SIG-M5 treated with dmso at 0.1 percent for 504 hours (cell line): ENCODE results near the gene HSFX4.
"Not testable (repeated sequence)": the region's sequence is repeated elsewhere in the genome, so short reads cannot be mapped to it uniquely, and the experiment has no call there.

Experiments
- DNase-seq: peaks from one replicate; lab custom pipeline; 2025; ENCODE audit not compliant: unreplicated experiment; lab: John Stamatoyannopoulos, UW

Gene HSFX4

DNA sequence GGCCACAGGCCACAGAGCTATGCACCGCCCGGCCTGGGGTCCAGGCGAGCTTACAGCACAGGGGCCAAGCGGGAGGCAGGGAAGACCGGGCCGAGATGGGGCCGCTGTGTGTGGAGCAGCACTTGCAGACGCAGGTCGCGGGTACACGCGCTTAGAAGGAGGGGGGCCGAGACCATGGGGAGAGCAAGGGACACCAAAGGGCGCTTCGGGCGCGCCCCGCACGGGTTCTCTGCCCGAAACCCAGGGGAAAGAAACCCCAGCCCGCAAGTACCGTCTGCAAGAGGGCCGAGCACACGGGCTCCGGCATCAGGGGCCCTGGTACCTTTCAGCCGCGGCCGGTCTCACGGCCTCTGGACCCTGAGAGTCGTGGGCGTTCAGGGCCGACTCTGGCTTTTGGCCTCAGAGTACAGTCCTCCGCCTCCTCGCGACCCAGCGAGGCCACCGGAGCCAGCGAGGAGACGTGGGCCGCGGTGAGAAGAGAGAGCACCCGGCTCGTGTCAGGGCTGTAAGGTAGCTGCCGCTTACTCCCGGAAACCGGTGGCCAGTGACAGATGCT lies 8.6 kb downstream of the HSFX4 start:
- no peak for DNase-seq

DNA sequence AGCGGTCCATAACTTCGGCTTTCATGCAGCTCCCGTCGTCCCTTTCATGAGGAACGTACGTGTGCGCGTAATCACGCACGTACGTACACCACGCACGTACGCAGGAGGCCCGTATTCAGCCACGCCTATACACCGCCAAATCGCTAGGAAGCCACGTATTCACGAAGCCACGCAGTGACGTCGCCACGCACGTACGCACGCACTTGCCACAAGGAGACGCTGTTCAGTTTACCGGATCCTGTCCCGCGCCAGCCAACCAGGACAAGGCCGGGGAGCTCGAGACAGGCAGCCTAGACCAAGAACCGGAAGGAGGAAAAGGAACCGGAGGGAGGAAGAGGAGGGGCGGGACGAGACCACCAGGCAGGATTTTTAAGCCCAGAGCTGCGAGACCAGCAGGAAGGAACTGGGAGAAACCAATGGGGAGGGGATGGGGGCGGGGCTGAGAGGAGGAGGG lies 9.1 kb downstream of the HSFX4 start, which contains the start of gene EOLA2:
Gene EOLA2 (minus strand): TSS at position 65 of the 454 bp plus-strand sequence. CDS start 4,617 bp downstream, outside the sequence.
- peak; percentile 94 for DNase-seq

DNA sequence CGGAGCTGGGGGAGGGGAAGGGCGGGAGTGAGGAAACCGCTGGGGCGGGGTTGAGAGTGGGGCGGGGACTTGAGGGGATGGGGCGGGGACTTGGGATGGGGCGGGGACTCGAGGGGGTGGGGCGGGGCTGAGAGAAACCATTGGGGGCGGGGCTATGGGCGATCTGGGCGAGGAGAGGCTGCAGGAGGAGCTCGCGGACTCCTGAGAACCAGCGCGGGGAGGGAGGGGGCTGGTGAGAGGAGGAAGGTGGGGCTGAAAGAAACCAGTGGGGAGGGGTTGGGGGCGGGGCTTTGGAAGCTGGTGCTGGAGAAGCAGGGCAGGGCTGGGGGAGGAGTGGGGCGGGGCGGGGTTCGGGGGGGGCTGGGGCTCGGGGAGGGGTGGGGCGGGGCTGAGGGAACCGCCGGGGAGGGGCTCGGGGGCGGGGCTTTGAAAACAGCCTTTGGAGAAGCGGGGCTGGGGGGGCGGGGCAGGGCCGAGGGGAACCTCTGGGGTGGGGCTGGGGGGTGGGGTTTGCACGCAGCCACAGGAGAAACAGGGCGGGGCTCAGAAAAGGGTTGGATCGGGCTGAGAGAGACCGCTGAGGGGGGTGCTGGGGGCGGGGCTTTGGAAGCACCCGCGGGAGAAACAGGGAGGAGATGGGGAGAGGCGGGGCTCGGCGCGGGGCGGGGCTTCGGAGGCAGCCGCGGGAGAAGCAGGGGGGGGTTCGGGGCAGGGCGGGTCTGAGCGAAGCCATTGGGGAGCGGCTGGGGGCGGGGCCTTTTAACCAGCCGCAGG lies 9.7 kb downstream of the HSFX4 start:
- DNase-seq: peak; percentile 88

DNA sequence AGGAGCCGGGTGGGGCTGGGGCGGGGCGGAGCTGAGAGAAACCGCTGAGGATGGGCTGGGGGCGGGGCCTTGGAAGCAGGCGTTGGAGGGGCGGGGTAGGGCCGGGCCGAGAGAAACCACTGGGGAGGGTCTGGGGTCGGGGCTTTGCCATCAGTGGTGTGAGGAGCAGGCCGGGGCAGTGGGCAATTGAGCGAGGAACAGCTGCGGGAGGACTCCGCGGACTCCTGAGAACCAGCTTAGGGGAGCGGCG lies 10.2 kb downstream of the HSFX4 start:
- no peak for DNase-seq

DNA sequence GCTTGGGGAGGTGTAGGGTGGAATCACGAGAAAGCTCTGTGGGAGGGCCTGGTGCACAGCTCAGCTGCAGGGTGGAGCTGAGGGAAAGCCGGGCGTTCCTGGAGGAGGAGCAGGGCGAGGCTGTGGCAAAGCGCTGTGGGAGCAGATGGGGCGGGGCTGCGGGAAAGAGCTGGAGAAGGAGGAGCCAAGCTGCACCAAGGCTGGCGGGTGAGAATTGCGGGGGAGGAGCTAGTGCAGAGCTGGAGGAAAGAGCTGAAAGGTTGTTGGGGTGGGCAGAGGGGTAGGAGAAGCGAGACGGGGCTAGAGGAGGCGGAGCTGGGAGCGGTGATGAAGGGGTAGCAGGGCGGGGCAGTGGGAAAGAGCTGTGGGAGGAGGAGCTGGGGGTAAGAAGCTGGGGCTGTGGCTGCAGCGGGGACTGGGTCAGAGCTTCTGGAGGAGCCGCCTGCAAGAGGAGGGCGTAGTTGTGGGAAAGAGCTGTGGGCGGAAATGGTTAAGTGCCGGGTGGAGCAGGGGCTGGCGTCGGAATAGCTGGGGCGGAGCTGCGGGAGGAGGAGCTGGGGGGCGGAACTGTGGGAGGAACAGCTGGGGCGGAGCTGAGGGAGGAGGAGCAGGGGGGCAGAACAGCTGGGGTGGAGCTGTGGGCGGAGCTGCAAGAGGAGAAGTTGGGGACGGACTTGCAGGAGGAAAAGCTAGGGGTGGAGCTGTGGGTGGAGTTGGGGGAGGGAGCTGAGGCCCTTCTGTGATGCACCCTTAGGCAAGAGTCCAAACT lies 10.7 kb downstream of the HSFX4 start:
- peak; percentile 96 for DNase-seq

DNA sequence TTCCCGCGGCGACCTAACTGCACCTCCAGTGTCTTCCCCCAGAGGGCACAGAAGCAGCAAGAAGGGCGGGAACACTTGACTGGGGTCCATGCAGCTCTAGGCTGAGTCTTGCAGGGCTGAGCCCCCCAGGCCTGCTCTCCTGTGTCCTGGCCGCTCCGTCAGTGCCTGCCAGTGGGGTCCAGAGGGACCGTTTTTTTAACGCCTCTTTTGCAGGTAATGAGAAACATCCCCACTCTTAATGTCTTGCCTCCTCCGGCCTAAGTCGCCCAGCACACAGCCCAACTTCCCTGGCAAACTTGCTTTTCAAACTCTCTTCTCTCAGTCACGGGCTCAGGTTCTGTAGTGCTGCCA lies 11.3 kb downstream of the HSFX4 start:
- not testable (repeated sequence) for DNase-seq

DNA sequence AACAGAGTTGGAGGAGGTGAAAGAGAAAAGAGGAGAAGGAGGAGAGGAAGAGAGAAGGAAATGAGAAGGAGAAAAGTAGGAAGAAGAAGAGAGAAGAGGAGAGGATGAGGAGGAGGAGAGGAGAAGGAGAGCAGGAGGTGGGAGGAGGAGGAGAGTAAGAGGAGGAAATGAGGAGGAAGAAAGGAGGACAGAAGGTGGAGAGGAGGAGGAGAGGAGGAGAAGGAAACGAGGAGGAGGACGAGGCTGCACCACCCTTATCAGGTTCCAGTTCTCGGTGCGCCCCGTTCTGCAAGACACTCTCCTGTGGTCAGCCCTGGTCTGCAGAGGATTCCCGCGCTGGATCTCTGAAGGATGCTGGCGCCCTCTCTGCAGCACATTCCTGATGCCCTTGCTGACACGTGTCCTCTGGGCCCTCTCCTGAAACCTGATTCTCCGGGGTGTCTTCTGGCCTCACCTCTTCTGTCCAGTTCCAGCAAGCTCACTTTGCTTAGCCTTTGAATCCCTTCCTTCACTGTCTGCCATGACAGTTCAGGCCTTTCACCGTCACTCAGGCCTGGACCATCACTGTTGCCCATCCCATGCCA lies 15.8 kb downstream of the HSFX4 start:
- DNase-seq: not testable (repeated sequence)

DNA sequence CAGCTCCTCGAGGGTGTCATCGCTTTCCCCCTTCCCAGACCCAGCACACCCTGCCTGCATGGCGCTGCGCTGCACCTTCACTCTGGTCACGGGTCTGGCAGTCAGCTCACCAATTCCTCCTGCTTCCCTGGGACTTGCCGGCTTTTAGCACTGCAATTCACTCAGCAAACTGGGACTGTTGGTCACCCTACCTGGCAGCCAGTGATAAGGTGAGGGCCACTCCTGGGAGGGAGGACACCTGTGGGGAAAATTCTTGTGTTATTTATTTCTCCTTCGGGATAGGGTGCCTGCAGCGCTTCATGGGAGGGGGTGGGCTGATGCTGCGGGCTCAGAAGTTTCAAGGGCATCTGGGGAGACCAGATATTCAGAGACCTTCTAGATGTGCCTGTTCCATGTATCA lies 16.4 kb downstream of the HSFX4 start:
- not testable (repeated sequence) for DNase-seq

DNA sequence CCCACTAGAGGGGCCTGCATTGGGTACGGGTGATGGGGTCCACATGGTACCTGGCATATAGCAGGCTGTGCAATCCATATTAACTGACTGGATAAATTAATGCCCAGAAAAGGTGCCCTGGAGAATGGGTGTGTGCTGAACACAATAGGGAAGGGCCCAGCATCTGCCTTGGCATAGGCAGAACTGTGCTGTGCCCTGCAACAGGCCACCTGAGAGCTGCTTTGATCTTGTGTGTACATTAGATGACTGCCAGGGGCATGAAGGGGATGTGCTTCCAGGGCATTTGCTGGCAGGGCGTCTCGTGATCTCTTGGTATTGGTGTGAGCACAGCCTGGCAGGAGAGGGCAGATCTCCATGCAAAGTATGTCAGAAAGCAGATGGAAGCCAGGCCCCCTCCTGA lies 17.6 kb downstream of the HSFX4 start:
- DNase-seq: not testable (repeated sequence)

DNA sequence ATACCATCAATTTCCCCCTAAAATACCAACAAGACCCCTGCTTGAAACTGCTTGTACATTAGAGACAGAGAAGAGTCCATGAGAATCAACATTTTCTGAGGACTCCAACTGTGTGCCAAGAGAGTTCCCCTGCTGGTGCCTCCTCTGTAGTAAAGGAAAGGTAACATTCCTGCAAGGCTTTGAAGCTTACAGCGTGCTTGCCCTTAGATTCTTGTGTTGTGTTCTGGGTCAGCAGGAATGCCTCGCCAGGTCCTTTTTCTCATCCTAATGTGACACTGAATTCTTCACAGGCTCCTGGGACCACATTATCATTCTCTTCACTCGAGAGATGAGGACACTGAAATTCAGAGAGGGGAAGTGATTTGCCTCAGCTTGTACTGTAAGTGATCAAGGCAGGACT lies 18.6 kb downstream of the HSFX4 start:
- no peak for DNase-seq

DNA sequence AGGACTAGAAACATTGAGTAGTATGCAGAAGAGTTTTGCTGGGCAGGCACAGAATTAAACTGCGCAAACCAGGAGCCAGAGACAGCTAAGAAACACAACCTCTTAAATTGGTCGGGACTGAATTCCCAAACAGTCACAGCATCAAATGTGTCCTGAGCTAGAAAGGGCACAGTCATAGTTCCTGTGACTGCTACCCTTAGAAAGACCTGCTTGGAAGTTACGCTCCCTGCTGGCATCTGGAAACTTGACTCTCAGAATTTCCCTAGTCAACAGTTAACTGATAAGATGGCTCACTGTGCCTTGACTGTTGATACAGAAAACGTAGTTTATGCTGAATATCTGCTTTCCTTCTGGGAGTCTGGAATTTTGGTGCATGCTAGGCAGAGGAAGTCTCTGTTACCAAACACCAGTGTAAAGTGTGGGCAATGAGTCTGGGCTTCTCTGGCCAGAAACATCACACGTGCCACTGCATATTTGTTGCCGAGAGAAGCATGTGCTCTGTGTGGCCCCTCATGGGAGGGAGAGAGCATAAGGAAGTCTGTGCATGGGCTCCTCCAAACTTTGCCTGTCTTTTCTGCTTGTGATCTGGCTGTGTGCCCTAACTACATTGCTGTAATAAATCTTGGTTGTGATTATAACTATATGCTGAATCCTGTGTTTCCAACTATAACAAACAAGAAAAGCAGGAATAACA lies 20.5 kb downstream of the HSFX4 start:
- no peak for DNase-seq

DNA sequence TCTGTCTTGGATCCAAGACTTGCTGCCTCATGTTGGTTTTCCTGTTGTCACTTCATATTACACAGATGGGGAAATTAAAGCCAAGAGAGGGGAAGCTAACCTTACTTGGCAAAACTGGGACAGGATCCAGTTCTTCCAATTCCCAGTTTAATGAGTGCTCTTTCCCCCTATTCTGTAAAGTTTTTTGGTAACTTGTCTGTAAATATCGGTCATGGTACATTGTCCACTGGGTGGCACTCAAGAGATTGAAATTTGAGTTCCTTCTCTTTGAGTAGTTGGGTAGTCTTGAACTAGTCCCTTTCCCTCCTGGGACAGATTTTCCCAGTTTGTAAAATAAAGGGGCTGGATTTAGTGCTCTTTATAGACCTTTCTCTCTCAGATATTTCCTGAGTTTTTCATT lies 21.3 kb downstream of the HSFX4 start:
- DNase-seq: peak; percentile 28

DNA sequence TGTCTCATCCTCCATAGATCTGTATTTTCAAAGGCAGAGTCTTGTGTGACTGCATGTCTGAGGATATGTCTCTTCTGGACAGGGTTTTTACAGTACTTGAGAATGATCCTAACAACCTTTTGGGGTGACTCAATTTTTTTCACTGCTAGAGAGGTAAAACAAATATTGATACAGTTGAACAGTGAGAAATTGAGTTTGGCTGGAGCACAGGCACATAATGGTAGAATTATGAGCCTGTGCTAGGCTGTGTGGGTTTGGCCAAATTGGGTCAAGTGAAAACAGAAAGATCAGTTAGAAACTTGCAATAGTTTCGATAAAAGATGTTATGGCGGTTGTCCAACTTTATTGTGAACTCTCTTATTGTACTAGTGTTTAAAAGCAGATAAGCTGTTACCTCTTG lies 32.2 kb downstream of the HSFX4 start:
- no peak for DNase-seq

DNA sequence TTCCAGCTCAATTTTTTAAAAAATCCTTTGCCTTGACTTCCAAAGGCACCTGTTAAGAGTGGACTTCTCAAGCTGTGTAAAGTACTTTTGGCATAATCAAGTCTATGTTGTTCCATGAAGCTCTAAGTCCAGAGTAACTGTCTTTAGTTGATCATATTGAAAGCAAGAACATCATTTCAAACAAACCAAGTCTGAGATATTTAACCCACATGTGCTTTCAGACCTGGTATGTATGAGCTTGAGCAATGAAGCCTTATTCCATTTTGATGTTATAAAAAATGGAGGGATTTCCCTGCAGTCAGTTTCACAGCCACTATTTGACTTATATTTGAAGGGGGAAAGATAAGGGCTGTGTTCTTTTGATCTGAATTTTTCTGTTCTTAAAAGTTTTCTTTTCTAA lies 32.6 kb downstream of the HSFX4 start:
- no peak for DNase-seq

DNA sequence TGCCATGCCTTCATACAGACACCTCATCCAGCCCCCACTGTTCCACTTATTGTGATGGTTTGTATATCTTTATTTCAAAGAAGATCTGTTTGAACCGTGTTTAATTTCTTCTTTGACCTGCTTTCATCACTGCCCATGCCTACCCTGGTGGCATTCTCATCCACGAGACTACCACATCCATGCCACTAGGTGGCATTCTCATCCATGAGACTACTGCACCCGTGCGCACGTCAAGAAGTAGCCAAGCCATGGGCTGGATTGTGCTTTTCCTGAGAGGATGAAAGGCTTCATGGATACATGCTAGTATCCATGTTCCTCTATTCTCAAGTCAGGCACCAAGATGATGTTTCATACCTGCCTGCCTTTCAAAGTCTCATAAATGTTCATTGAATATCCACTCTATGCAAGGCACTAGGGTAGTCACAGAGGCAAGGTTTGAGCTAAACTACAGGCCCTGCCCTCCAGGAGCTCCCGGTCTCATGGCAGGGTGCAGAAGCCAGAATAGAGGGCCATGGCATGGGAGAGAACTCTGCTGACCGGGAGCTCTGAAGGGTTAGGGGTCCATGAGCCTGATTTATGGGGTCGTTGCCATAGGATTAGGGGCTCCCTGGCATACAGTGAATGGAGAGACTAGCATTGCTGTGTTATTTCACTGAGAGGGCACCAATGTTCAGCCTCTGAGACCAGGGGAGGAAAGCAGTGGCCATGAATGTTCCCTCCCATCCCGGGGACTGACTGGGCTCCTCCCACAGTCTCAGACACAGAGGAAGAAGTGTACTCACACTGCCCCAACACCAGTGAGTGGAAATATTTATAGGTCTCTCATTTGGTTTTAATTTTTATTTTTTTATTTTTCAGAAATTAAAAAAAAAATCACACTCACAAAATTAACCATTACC lies 33.7 kb downstream of the HSFX4 start:
- peak; percentile 28 for DNase-seq

DNA sequence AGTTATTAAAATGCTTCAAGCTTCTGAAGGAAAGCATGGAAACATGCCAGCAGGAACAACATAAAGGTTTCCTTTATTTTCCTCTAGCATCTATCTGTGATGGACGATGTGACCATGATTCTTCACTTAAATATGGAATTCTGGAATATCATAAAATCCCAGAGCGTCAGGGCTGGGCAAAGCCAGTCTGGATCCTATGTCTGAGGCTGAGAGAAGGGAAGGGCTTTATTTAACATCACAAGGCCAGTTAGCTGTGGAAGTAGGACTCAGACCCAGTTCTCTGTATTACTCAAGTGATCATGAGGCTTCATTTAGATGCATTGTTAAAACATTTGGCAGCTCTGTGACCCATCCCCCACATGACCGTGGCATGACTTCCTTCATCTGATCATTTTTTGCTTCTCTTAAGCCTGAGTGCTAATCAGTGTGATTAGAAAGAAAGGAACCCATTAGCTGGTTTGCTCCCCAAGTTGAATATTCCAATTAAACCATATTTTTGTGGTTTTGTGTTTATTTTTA lies 49.8 kb downstream of the HSFX4 start:
- DNase-seq: no peak
